Stimulated activated CD8-positive, alpha-beta memory T cell treated with anti-CD3 and anti-CD28 coated beads, Interleukin-15, amount 100 ng/mL, for 48 hours (primary cell): ENCODE measurements around the gene WDCP.
"Not testable (repeated sequence)": the region's sequence is repeated elsewhere in the genome, so short reads cannot be mapped to it uniquely, and the experiment has no call there.

Experiments used
- DNase-seq, 2 donors: peaks; one replicate each; pipeline ENCODE4 v3.0.0-alpha.2; 2020; ENCODE audit warnings: low read depth in 2 of 2

Gene WDCP

GRCh38 chr2:24065341-24065740 lies 18.1 kb upstream of the WDCP start:
- DNase-seq, result no peak

- no peak for DNase-seq
These were observed 11.5 kb upstream of the WDCP start for GRCh38 chr2:24058564-24059271.

- DNase-seq, result no peak
These were observed 8.6 kb upstream of the WDCP start for GRCh38 chr2:24055750-24056149.

GRCh38 chr2:24054366-24055010 lies 7.3 kb upstream of the WDCP start:
- DNase-seq, result no peak

GRCh38 chr2:24052951-24053350 lies 5.8 kb upstream of the WDCP start:
- DNase-seq, result no peak

GRCh38 chr2:24051833-24052232 lies 4.6 kb upstream of the WDCP start:
- no peak for DNase-seq

GRCh38 chr2:24050041-24050979 lies 3.1 kb upstream of the WDCP start:
- no peak for DNase-seq

- peak; percentile 45 to 60 for DNase-seq
These were observed 2.4 kb upstream of the WDCP start, which contains the start of gene FKBP1B for GRCh38 chr2:24049485-24050021. FKBP1B (plus strand) TSS chr2:24049741; CDS start chr2:24049850, 109 bp downstream.

GRCh38 chr2:24048769-24049484 lies 1.7 kb upstream of the WDCP start:
- DNase-seq, result no peak

GRCh38 chr2:24047703-24048033 lies 477 bp upstream of the WDCP start:
- DNase-seq, result no peak

- no peak for DNase-seq
These were observed 627 bp downstream of the WDCP start for GRCh38 chr2:24046599-24046929.

GRCh38 chr2:24045511-24046508 lies 1.4 kb downstream of the WDCP start:
- DNase-seq, result no peak

- not testable (repeated sequence) for DNase-seq
These were observed 4.1 kb downstream of the WDCP start for GRCh38 chr2:24043133-24043532.

- no peak for DNase-seq
These were observed 6.7 kb downstream of the WDCP start for GRCh38 chr2:24040511-24040910.

GRCh38 chr2:24038786-24039499 lies 8.2 kb downstream of the WDCP start:
- no peak for DNase-seq

- DNase-seq, result no peak
These were observed 21.0 kb downstream of the WDCP start for GRCh38 chr2:24026233-24026632.

GRCh38 chr2:24024996-24025663 lies 22.1 kb downstream of the WDCP start:
- no peak for DNase-seq

GRCh38 chr2:24024018-24024417 lies 23.2 kb downstream of the WDCP start:
- no peak for DNase-seq

- no peak for DNase-seq
These were observed 24.1 kb downstream of the WDCP start for GRCh38 chr2:24022975-24023575.
